ENCODE data around the gene DNAH1.

Gene DNAH1

GRCh38 chr3:52393959-52394670 lies 78.0 kb downstream of the DNAH1 start:
- no peak for DNase-seq

DNA sequence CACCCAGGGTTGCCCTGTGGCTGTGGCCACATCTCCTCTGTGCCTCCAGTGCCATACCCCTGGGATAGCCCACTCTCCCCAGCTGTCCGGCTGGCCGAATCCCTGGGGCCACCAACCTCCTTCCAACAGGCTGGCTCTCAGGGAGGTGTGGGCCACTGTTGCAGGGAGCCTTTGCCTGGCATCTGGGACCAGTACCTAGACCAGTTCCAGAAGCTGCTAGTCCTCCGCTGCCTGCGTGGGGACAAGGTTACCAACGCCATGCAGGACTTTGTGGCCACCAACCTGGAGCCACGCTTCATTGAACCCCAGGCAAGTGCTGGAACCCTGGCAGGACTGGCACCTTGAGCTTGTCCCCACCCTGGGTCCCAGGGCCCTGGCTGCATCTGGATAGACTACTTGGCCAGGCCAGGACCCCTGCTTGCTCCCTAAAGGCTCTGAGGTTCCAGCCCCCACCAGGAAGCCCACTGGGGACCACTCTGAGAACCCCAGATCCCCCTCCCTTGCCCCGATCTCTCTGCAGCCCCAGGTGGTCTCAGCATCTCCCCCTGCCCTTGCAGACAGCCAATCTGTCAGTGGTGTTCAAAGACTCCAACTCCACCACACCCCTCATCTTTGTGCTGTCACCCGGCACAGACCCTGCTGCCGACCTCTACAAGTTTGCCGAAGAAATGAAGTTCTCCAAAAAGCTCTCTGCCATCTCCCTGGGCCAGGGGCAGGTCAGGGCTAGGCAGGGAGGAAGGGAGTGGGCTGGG lies 78.8 kb downstream of the DNAH1 start:
- no peak for DNase-seq

GRCh38 chr3:52395503-52395865 lies 79.4 kb downstream of the DNAH1 start:
- DNase-seq, result no peak

DNA sequence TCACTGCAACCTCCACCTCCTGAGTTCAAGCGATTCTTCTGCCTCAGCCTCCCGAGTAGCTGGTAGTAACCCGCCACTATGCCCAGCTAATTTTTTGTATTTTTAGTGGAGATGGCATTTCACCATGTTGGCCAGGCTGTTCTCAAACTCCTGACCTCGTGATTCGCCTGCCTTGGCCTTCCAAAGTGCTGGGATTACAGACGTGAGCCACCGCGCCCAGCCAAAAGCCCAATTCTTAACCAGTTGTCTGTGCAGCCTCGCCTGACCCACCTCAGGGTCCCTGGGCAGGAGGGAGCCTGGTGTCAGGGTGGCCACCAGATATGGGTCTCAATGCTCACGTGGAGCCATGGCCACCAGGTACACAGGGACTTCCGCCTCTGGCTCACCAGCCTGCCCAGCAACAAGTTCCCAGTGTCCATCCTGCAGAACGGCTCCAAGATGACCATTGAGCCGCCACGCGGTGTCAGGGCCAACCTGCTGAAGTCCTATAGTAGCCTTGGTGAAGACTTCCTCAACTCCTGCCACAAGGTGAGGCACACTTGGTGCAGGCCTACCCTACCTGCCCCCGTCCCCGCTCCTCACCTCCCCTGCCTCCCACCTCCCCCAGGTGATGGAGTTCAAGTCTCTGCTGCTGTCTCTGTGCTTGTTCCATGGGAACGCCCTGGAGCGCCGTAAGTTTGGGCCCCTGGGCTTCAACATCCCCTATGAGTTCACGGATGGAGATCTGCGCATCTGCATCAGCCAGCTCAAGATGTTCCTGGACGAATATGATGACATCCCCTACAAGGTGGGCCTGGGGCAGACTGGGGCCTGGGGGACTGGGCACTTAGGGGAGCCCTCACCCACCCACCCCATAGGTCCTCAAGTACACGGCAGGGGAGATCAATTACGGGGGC lies 80.1 kb downstream of the DNAH1 start:
- DNase-seq, result no peak

DNA sequence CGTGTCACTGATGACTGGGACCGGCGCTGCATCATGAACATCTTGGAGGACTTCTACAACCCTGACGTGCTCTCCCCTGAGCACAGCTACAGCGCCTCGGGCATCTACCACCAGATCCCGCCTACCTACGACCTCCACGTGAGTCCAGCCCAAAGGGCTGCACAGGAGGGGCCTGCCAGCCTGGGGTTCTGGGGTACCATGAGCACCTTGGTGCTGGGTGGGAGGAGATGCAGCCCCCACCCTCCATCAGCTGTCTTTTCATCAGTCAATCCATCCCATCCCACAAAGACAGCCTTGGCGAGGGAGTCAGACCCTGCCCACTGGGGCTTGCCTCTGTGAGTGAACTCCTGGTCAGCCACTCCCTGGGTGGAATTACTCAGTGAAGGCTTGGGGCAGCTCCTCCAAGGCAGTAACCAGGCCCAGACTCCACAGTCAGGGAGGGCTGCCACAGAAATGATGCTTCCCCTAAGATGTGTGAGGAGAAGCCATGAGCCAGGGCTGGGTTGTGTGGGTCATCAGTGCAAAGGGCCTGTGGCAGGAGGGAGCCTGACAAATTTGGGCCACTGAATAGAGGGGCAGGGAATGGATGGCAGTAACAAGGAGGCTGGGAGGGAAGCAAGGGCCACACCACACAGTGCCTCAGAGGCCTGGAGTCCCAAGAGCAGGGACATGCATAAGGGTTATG lies 80.9 kb downstream of the DNAH1 start:
- no peak for DNase-seq

DNA sequence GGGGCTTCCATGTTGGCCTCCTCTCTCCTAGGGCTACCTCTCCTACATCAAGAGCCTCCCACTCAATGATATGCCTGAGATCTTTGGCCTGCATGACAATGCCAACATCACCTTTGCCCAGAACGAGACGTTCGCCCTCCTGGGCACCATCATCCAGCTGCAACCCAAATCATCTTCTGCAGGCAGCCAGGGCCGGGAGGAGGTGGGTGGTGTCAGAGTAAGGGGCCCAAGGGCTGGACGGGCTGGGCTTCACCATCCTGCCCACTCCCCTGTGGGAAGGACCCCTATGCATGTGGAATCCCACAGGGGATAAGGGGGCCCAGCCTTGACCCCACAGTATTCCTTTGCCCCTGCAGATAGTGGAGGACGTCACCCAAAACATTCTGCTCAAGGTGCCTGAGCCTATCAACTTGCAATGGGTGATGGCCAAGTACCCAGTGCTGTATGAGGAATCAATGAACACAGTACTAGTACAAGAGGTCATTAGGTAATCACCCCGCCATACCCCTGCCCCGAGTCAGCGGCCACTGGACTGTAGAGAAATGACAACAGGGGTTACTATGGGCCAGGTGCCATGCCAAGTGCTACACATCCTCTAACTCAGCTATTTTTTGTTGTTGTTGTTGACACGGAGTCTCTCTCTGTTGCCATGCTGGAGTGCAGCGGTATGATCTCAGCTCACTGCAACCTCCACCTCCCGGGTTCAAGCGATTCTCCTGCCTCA lies 81.7 kb downstream of the DNAH1 start:
- no peak for DNase-seq

DNA sequence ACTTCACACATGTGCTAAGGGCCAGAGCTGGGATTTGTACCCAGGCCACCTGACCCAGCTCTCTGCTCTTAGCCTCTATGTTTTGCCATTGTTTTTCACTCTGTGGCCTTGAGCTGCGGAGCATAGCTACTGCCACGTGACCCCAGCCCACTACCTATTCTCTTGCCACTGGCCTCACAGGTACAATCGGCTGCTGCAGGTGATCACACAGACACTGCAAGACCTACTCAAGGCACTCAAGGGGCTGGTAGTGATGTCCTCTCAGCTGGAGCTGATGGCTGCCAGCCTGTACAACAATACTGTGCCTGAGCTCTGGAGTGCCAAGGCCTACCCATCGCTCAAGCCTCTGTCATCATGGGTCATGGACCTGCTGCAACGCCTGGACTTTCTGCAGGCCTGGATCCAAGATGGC lies 82.6 kb downstream of the DNAH1 start:
- no peak for DNase-seq

DNA sequence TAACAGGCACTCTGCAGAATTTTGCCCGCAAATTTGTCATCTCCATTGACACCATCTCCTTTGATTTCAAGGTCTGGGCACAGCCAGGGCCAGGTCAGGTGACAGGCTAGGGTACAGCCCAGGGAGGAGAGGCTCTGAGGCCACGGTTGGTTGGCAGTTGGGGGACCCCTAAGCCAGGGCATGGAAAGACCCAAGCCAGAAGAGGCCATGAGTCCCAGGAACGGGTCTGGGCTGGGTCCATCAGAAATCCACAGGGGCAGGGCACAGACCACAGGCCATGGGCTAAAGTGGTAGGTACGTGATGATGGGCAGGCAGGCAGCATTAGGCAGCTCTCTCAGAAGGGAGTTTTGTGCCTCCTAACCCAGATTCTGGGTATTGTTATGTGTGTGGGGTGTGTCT lies 83.0 kb downstream of the DNAH1 start:
- DNase-seq, result no peak

DNA sequence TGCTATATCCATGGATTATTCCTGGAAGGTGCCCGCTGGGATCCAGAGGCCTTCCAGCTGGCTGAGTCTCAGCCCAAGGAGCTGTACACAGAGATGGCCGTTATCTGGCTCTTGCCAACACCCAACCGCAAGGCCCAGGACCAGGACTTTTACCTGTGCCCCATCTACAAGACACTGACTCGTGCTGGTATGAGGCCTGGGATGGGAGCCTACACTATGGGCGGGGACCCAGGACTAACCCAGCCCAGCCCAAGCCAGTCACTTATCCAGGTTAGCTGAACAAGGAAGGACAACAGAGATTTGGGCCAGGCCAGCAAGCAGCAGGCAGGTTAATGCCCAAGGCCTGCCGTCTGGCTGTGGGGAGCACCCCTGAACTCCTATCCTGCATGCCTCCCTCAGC lies 83.5 kb downstream of the DNAH1 start:
- DNase-seq, result no peak

GRCh38 chr3:52400275-52400793 lies 84.2 kb downstream of the DNAH1 start:
- DNase-seq, result no peak

DNA sequence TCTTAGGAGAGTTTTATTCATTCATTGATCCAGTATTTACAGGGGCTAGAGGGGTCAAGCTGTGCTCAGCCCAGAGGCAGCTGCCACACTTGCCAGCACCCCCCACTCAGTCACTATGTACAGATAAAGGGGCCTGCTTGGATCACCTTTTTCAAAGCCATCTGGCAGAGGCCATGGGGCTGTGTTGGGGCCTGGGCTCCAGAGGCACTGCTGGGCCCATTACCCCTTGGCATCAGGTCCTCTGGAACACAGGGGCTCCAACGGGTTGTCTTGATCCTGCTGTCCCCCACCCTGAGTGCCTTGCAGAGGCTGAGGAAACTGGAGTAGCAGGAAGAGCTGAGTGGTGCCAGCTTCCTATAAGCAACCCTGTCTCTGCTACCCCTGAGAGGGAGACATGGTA lies 84.9 kb downstream of the DNAH1 start:
- DNase-seq, result no peak

DNA sequence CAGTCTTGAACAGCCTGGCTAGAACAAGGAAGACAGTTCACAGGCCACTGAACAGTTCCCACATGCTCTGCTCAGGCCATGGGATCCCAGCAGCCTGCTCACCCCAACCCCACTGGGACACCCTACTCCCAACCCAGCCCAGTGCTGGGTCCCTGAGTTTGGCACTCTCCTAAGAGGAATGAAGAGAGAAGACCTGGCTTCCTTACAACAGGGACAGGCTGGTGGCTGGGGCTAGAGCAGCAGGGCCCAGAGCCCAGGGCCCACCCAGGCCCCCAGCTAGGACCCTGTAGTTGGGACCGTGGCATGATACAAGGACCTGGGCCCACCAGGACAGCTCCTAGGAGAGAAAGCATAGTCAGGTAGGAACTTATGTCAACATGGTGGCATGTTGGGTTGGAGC lies 85.4 kb downstream of the DNAH1 start:
- no peak for DNase-seq

- DNase-seq, result no peak
Measured at GRCh38 chr3:52402101-52402521, 86.0 kb downstream of the DNAH1 start.

DNA sequence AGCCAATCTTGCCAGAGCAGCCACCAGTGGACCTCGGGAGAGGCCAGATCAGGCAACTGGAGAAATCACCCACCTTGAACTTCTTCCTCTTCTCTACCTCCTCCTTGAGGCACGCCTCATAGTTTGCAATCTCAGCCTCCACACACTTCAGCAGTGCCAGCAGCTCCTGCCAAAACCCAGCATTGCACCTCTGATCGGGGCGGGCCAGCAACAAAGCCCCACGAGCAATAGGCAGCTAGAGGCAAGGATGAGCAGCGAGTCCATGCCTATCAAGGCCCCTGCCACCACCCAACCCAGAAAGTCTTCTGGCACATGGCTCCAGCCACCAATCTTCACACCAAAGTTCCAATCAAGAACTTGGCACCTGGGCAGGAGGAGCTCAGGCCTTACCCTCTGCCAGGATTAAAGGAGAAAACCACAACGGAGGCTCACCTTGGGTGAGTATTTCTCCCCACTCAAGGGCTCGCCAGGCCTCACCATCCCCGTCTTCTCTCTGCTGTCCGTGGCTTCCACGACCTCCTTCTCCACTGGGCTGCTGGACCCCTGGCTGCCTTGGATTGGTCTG lies 86.7 kb downstream of the DNAH1 start:
- DNase-seq, result no peak

DNA sequence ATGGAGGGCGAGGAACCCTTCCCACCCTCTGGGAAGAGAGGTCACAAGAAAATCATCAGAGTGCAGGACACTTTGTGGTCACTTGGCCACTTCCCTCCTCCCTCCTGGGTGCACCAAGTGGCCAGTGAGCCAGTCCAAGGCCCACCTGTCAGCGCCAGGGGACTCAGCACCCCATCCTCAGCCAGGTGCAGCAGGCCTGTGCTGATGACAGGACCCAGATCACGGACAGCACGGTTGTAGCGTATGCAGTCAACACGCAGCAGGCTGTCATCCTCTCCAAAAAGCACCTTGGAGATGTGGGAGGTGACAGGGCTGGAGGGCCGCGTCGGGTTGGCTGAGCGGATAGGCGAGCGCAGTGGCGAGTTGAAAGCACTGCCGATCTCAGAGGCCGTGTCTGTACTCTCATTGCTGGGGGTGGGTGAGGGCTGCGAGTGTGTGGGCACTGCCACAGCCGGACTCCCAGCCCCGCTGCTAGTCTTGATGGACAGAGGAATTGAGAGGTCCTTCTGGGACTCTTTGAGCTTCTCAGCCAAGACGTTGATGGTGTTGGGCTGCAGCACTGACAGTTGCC lies 87.2 kb downstream of the DNAH1 start:
- no peak for DNase-seq

DNA sequence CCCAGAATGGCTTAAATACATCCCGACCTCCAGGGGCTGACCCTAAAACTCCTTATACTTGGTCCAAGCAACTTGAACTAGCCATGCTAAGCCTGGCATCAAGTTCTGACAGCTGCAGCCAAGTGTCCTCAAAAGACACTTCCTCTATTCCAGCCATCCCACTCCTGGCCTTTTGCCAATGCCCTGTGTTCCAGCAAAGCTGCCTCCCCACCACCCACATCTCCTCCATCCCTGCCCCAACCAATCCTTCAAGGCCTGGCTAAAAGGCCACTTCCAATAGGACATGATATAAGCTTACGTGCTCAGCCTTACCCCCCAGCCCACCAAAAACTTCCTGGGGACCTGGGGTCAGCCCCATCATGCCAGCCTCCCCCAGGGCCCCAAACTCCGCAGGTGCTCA lies 87.8 kb downstream of the DNAH1 start:
- DNase-seq, result no peak

- no peak for DNase-seq
Measured at GRCh38 chr3:52404391-52404790, 88.3 kb downstream of the DNAH1 start.

DNA sequence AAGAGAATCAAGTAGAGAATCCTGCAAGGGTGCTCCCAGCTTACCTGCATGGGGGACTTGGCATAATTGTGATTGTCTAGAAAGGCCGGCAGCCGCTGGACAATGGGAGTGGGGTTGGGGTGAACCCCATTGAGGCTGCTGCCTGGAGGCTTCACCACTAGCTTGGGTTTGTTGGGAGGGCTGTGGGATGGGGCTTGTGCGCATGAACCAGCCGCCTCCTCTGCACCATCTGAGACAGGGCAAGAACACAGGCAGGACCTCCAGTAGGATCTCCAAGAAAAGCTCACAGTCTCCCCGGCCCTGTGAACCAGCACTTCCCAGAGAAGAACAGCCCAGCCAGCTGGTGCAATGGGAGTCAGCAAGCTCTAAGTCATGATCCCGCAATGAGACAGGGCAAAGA lies 88.9 kb downstream of the DNAH1 start:
- DNase-seq, result no peak

- DNase-seq, result no peak
Measured at GRCh38 chr3:52405601-52406110, 89.5 kb downstream of the DNAH1 start.

DNA sequence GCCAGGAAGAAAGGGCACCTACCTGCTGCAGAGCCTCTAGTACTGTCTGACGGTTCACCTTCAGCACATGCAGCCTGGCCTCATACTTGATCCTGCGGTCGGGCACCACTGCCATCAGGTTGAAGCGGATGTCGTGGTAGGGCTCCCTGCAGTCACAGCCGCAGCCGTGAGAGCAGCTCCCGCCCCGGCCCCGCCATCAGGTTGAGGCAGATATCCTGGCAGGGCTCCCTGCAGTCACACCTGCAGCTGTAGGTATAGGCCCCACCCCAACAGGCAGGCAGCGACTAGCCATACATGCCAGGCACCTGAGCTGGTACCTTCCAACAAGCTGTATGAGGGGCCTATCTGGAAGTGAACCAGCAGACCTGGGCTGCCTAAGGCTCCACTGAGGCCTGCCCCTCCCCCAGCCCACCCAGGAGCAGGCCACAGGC lies 90.1 kb downstream of the DNAH1 start:
- no peak for DNase-seq
